ENCODE results near the gene PCNT.
"Not testable (repeated sequence)": the region's sequence is repeated elsewhere in the genome, so short reads cannot be mapped to it uniquely, and the experiment has no call there.

PCNT gene

DNA sequence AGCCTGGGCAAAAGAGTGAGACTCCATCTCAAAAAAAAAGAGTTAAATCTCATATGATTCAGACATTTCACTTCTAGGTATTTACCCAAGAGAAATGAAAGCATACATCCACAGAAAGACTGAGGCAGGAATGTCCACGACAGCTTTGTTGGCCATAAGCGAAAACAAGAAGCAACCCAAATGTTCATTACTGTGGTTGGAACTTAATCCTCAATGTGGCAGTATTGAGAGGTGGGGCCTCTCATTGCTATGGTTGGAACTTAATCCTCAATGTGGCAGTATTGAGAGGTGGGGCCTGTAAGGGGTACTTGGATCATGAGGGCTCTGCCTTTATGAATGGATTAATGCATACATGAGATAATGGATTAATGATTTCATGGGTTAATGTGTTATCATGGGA, 15.5 kb upstream of the PCNT start:
- no peak for DNase-seq (ENCODE audit: low read depth)

DNA sequence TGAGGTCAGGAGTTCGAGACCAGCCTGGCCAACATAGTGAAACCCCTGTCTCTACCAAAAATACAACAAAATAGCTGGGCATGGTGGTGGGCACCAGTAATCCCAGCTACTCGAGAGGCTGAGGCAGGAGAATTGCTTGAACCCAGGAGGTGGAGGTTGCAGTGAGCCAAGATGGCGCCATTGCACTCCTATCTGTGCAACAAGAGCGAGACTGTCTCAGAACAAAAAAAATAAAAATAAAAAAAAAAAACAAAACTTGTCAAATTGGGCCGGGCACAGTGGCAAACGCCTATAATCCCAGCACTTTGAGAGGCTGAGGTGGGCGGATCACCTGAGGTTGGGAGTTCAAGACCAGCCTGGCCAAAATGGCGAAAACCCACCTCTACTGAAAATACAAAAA, 13.7 kb upstream of the PCNT start:
- DNase-seq (ENCODE audit: low read depth): not testable (repeated sequence)

DNA sequence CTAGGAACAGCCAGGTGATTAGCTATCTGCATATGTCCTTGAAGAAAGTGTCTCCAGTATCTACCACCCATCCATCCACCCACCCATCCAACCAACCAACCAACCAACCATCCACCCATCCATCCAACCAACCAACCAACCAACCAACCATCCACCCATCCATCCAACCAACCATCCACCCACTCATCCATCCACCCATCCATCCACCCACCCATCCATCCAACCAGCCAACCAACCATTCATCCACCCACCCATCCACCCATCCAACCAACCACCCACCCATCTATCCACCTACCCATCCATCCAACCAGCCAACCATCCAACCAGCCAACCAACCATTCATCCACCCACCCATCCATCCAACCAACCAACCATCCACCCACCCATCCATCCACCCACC, 12.4 kb upstream of the PCNT start:
- no peak for DNase-seq (ENCODE audit: low read depth)

DNA sequence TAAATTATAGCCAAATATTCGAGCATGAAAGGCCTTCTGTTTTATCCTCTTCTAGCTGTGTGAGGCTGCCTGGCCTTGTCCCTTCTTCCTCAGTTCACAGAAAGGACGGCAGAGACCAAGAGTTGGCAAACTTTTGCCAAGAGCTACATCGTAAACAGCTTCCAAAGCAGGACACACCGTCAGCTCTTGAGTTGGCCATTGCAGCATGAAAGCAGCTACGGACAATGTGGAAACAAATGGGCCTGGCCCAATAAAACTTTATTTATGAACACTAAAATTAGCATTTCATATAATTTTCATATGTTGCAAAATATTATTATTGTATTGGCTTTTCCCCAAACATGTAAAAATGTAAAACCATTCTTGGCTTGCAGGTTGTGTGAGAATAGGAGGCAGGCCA, 11.0 kb upstream of the PCNT start:
- DNase-seq (ENCODE audit: low read depth): no peak

DNA sequence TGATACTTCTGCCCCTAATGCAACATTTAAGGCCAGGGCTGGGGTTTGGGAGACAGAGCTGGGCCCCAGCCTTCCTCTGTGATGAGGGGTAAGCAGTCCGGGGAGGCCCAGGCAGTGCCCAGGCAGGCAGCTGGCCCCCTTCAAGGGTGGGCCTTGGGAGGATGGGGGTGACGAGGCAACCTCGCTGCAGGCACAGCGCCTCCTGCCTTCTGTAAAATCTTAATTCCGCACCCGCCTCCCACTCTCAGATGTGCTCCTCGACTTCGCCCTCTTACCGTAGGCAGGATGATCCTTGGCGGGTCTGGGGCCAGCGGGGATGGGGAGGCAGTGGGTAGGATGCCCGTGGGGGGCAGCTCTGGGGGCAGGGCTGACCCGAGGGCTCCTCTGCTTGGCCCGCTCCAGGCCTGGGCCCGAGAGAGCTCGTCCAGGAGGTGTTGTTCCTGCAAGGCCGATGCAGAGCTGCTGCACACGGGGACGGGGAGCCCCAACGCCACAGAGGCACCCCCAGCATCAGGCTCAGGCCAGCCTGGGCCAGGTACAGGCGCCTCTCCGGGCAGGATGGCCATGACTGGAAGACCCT, 9.4 kb upstream of the PCNT start:
- DNase-seq (ENCODE audit: low read depth): no peak

- DNase-seq (ENCODE audit: low read depth): no peak
Observed at GRCh38 chr21:46316708-46317324, 7.1 kb upstream of the PCNT start.

- DNase-seq (ENCODE audit: low read depth): no peak
Observed at GRCh38 chr21:46317710-46318463, 6.1 kb upstream of the PCNT start.

DNA sequence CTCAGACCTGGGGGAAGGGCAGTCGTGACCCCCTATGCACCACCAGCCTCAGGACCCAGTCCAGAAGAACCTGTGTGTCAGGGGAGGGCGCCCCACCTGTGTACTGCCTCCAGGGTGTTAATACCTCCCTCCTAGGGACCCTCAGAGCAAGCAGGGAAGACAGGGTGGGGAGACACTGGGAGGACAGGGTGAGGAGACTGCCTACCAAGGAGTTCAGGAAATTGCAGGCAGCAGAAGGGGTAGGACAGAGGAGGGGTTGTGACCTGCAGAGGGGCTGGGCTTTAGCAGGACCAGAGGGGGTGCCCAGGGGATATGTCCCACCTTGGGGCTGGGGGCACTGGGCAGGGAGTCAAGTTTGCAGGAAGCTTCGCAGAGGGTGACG, 5.5 kb upstream of the PCNT start:
- DNase-seq (ENCODE audit: low read depth): no peak

GRCh38 chr21:46319186-46319585, 4.8 kb upstream of the PCNT start:
- DNase-seq (ENCODE audit: low read depth): no peak

DNA sequence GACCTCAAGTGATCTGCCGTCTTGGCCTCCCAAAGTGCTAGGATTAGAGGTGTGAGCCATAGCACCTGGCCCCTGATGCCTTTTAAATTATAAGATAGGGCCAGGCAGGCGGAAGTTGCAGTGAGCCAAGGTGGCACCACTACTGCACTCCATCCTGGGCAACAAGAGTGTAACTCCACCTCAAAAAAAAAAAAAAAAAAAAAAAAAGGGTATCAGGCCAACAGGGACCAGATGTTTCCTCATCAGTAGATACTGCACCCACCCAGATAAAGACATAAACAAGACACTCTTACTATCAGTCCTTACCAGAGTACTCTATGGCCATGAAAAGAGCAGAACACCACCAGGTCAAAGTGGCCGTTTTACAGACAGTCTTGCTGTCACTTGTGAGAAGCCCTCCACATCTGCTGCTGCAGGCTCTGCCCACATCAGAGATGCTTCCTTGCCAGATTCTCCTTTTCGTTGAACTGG, 3.6 kb upstream of the PCNT start:
- DNase-seq (ENCODE audit: low read depth): no peak

- DNase-seq (ENCODE audit: low read depth): no peak
Observed at GRCh38 chr21:46322351-46323226, 1.4 kb upstream of the PCNT start.

- DNase-seq (ENCODE audit: low read depth): no peak
Observed at GRCh38 chr21:46323227-46323709, 688 bp upstream of the PCNT start.

DNA sequence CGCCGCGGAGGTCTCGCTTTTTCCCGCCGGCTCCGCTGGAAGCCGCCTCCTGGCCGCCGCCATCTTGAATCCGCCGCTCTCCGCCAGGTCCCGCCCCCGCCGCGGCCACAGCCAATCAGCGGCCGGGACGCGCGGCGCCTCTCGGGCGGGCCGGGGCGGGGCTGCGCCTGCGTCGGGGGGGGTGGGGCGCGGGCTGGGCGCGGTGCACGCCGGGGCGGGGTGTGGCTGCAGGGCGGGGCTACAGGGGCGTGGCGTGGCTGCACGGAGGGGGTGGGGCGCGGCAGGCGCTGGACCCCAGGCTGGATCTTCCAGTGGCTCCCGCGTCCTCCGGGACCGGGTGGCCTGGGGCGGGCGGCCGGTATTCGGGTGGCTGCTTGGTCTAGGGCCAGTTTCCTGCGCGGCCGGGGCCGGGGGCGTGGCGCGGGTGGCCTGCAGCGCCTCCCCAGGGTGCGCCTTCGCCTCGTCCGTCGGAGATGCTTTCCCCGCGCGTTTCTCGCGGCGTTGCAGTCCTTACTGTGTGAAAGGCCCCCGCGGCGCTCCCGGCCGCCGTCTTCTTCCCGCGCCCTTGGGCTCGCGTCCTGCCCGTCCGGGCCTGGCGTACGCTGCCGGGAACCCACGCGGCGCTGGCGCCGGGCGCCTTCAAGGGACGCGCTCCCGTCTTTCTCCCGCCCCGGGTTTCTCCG, 575 bp downstream of the PCNT start:
- DNase-seq (ENCODE audit: low read depth): peak; percentile 74

DNA sequence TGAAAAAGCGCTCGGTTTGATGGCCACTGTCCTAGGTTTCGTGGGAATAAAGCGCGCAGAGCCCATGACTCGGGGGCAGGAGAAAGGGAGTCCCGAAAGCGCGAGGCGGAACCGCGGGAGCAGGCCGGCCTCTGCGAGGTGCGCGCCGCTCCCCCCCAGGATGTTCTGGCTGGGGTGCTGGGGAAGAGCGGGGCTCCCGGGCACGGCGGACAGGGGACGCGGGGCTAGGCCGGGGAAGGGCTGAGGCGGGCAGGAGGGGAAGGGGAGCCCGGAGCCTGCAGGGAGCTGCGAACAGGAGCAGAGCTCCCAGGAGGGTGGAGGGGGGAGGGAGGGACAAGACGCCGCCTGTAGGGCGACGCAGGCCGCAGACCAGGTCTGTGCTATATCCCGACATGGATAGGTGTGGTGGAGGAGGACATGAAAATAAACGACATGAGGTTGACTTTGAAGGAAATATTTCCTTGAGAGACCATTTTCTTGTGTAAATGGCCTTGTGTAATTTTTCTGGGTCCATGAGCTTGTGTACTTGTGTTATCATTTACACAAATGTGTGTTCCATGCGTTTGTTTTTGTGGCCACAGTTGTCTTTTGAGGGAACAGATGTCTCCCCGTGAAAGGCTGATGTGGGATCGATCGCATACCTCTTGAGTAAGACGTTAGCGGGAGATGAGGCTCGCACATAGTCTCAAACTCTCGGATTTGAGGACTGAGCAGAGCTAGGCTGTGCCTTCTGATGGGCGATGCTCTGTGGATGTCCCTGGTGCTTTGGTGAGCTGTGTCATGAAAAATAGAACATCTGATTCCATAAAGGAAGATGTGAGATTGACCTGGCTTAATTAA, 1.3 kb downstream of the PCNT start:
- no peak for DNase-seq (ENCODE audit: low read depth)

- DNase-seq (ENCODE audit: low read depth): no peak
Observed at GRCh38 chr21:46326110-46326703, 2.3 kb downstream of the PCNT start.

GRCh38 chr21:46327711-46328110, 3.8 kb downstream of the PCNT start:
- DNase-seq (ENCODE audit: low read depth): no peak

DNA sequence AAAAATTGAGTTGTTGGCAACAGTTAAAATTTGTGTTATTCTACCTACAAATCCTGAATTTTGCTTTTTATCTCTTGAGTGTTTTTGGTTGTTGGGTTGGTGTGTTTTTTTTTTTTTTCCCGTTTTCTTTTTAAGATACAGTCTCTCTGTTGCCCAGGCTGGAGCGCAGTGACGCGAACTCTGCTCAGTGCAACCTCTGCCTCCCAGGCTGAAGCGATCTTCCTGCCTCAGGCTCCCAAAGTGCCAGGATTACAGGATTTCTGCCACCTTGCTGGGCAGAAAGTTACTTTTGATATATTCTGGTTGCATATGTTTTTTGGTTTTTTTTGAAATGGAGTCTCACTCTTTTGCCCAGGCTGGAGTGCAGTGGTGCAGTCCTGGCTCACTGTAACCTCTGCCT, 4.2 kb downstream of the PCNT start:
- no peak for DNase-seq (ENCODE audit: low read depth)

DNA sequence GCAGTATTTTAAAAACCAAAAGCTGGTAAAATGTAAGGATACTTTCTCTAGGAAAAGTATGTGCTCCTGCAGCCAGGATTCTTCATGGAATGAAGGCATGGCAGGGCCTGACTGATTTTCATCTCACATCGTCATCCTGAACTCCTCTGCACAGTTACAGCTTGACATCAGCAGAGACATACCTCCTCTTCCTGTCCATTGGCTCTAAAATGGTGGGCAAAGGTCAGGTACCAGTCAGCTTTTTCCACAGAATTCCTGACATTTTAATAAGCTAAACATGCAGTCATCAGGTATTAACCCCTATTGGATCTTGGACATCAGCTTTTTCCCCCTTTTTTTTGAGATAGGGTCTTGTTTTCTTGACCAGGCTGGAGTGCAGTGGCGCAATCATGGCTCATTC, 5.8 kb downstream of the PCNT start:
- no peak for DNase-seq (ENCODE audit: low read depth)

DNA sequence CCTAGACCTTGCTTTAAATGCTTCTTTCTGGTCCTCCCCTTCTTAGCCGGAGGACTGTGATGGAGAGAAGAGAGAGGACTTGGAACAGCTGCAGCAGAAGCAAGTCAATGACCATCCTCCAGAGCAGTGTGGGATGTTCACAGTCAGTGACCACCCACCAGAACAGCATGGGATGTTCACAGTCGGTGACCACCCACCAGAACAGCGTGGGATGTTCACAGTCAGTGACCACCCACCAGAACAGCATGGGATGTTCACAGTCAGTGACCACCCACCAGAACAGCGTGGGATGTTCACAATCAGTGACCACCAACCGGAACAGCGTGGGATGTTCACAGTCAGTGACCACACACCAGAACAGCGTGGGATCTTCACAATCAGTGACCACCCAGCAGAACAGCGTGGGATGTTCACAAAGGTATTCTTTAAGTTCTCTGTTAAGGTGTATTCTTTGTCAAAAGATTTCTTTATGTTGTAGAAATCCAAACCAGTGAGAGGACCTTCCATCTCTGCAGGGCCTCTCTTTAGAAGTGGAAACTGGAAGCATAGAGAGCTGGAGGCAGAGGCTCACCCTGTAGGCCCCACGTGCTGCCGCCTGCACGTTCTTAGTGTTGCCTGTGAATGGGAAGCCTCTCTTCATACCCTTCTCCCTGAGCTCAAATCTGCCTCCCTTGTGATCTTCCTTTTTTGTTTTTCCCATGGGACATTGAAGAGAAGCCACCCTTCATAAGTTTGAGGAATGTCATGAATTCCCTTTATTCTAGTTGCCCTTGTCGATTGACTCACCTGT, 10.6 kb downstream of the PCNT start:
- no peak for DNase-seq (ENCODE audit: low read depth)

- no peak for DNase-seq (ENCODE audit: low read depth)
Observed at GRCh38 chr21:46336603-46337002, 12.6 kb downstream of the PCNT start.
